HepG2 (cell line): ENCODE data around the gene HAUS2. TPM values are rescaled to one million over a fixed set of nuclear protein-coding genes. Genes with fewer than 3 reads are reported as not detected.
A peak's percentile ranks its signal among the peaks of the same experiment; 100 is the strongest.

Experiments used
- CAMTA2 ChIP-seq: sonication (generic); formaldehyde crosslinking; IDR thresholded peaks from 2 replicates; pipeline ENCODE4 v1.4.0; 2020; ENCODE audit warnings: mild to moderate bottlenecking, missing genetic modification reagents, borderline replicate concordance
- CBX1 ChIP-seq: IDR thresholded peaks from one replicate; pipeline ENCODE4 v1.6.1; 2016; ENCODE audit warnings: antibody characterized with exemption, low read depth
- DNMT3B ChIP-seq: conservative IDR thresholded peaks from 2 replicates; pipeline ENCODE4 v1.6.1; 2016; ENCODE audit warnings: missing biosample characterization, control low read depth
- ERF ChIP-seq: IDR thresholded peaks from 2 replicates; pipeline ENCODE4 v1.6.1; 2018; ENCODE audit warnings: missing biosample characterization, missing genetic modification reagents
- FOXJ3 ChIP-seq: sonication (generic); formaldehyde crosslinking; IDR thresholded peaks from 2 replicates; pipeline ENCODE4 v1.4.0; 2020; ENCODE audit warnings: missing genetic modification reagents, mild to moderate bottlenecking, borderline replicate concordance
- GATAD2A ChIP-seq: IDR thresholded peaks from 2 replicates; pipeline ENCODE4 v1.6.1; 2016
- GTF2F1 ChIP-seq: fragments of 150-350 bp; IDR thresholded peaks from 2 replicates; pipeline ENCODE4 v1.6.1; 2014; ENCODE audit warnings: low read length
- HHEX ChIP-seq: IDR thresholded peaks from 2 replicates; pipeline ENCODE4 v1.6.1; 2016; ENCODE audit warnings: control low read depth
- IKZF1 ChIP-seq: fragments of 450-650 bp; IDR thresholded peaks from 2 replicates; pipeline ENCODE4 v1.7.1; 2016
- KDM3A ChIP-seq: IDR thresholded peaks from 2 replicates; pipeline ENCODE4 v1.6.1; 2018; ENCODE audit warnings: low read depth, missing compliant biosample characterization
- KLF11 ChIP-seq: IDR thresholded peaks from 2 replicates; pipeline ENCODE4 v1.6.1; 2016; ENCODE audit warnings: missing compliant biosample characterization
- NFYC ChIP-seq: IDR thresholded peaks from 2 replicates; pipeline ENCODE4 v1.6.1; 2016; ENCODE audit warnings: missing genetic modification reagents, missing compliant biosample characterization
- SP1 ChIP-seq, 2 experiments: fragments of 450-650 bp in 1 of 2; sonication (generic) in 1 of 2; formaldehyde crosslinking in 1 of 2; IDR thresholded peaks; 2 replicates each; pipeline versions ENCODE4 v1.4.0 to v1.6.1; 2016 to 2020; ENCODE audit warnings: missing genetic modification reagents in 1 of 2
- STAT5B ChIP-seq: sonication (generic); formaldehyde crosslinking; IDR thresholded peaks from 2 replicates; pipeline ENCODE4 v1.4.0; 2020; ENCODE audit warnings: missing genetic modification reagents
- TBX2 ChIP-seq: sonication (generic); formaldehyde crosslinking; IDR thresholded peaks from 2 replicates; pipeline ENCODE4 v1.5.0; 2020; ENCODE audit warnings: missing genetic modification reagents, mild to moderate bottlenecking, borderline replicate concordance
- ZNF556 ChIP-seq: sonication (generic); formaldehyde crosslinking; IDR thresholded peaks from 2 replicates; pipeline ENCODE4 v1.4.0; 2020; ENCODE audit warnings: mild to moderate bottlenecking, missing genetic modification reagents, borderline replicate concordance
- ZNF564 ChIP-seq: sonication (generic); formaldehyde crosslinking; IDR thresholded peaks from 2 replicates; pipeline ENCODE4 v1.8.1; 2023; ENCODE audit warnings: mild to moderate bottlenecking, missing genetic modification reagents
- ZNF589 ChIP-seq: sonication (generic); formaldehyde crosslinking; conservative IDR thresholded peaks from 2 replicates; pipeline ENCODE4 v1.8.0; 2022; ENCODE audit warnings: mild to moderate bottlenecking, moderate library complexity, missing genetic modification reagents
- ZSCAN25 ChIP-seq: sonication (generic); formaldehyde crosslinking; IDR thresholded peaks from 2 replicates; pipeline ENCODE4 v1.8.0; 2022; ENCODE audit warnings: mild to moderate bottlenecking, missing genetic modification reagents
- polyA plus RNA-seq, 8 experiments: library from polyadenylated mRNA; depleted of rRNA in 3 of 8; stranded (reverse) in 7 of 8; unstranded in 1 of 8; fragments of >200 nt; fragmentation: Illumina TruSeq in 4 of 8; extraction: Trizol in 4 of 8; gene quantifications; 2 replicates each; pipeline versions ENCODE4 v1.2.1 to v1.2.3, GENCODE V29; 2011 to 2016; ENCODE audit warnings: low read depth in 4 of 8, missing spikeins in 1 of 8, mixed read lengths in 1 of 8; ENCODE audit not compliant: insufficient read depth in 1 of 8
- total RNA-seq, 5 experiments: library from RNA; depleted of rRNA; stranded (reverse); fragments of >200 nt; fragmentation: Illumina TruSeq; extraction: Trizol; gene quantifications; 2 replicates each; pipeline ENCODE4 v1.2.3, GENCODE V29; 2016; ENCODE audit warnings: low read depth in 1 of 5
- TF ChIP-seq, protein P1 (sequence below): sonication (generic); formaldehyde crosslinking; IDR thresholded peaks from 2 replicates; pipeline ENCODE4 v1.8.0; 2022; ENCODE audit warnings: mild to moderate bottlenecking, missing genetic modification reagents; ENCODE audit not compliant: insufficient replicate concordance
- TF ChIP-seq, protein P2 (sequence below): sonication (generic); formaldehyde crosslinking; IDR thresholded peaks from 2 replicates; pipeline ENCODE4 v1.4.0; 2020; ENCODE audit warnings: missing genetic modification reagents, mild to moderate bottlenecking, borderline replicate concordance
- TF ChIP-seq, protein P3 (sequence below): sonication (generic); formaldehyde crosslinking; IDR thresholded peaks from 2 replicates; pipeline ENCODE4 v1.8.0; 2022; ENCODE audit warnings: mild to moderate bottlenecking, missing genetic modification reagents, borderline replicate concordance
- TF ChIP-seq, protein P4 (sequence below): sonication (generic); formaldehyde crosslinking; IDR thresholded peaks from 2 replicates; pipeline ENCODE4 v1.5.1; 2020; ENCODE audit warnings: mild to moderate bottlenecking, missing genetic modification reagents, borderline replicate concordance

HAUS2 gene
- total and polyA plus RNA-seq, 2 of the 13 experiments (the other 11 are each of a cell fraction or from before 2014, with no cell fraction given): 11.6 to 32.9 TPM

DNA sequence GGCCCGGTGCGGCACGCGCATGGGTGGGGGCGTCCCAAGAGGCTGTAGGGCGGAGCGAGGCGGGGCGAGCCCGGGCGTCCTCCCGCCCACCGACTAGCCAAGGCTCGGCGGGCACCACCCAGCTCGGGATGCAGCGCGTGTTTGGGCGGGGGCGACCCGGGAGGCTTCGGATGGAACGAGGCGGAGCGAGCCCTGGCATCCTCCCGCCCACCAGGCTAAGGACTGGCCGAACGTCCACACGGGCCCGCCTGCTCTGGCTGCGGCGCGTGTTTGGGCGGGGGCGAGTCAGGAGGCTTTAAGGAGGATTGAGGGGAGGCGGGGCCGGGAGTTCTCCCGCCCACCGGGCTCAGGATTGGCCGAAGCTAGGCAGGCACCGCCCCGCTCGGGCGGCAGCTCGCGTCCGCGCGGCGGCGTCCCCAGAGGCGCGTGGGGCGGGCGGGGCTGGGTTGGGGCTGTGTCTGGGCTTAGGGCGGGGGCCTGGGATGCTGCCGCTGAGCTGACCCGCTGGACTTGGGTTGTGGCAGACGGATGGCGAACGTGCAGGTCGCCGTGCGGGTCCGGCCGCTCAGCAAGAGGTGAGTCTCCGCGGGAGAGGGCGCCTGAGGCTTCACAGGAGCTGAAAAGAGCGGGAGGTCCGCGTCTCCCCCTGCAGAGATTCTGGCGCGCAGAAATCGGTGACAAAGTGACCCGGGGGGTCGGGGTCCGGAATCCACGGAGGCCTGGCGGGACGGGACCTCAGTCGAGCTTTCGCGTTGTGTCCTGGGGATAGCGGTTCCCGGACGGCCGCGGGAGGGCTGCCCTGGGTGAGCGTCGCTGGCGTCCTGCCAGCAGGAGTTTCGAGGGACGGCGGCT is 26.8 kb downstream of the HAUS2 start, which contains the start of gene STARD9 (continued):
- TF ChIP-seq ERF (CRISPR knock-in tag): peak; percentile 64; the same call in 1 of the 2 replicates
- TF ChIP-seq STAT5B: no peak
- no peak for TF ChIP-seq HHEX
- peak; percentile 76; the same call in 1 of the 2 replicates for TF ChIP-seq TBX2 (CRISPR knock-in tag)
- TF ChIP-seq, protein P1, sequence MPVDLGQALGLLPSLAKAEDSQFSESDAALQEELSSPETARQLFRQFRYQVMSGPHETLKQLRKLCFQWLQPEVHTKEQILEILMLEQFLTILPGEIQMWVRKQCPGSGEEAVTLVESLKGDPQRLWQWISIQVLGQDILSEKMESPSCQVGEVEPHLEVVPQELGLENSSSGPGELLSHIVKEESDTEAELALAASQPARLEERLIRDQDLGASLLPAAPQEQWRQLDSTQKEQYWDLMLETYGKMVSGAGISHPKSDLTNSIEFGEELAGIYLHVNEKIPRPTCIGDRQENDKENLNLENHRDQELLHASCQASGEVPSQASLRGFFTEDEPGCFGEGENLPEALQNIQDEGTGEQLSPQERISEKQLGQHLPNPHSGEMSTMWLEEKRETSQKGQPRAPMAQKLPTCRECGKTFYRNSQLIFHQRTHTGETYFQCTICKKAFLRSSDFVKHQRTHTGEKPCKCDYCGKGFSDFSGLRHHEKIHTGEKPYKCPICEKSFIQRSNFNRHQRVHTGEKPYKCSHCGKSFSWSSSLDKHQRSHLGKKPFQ: no peak
- TF ChIP-seq KLF11 (CRISPR knock-in tag): no peak
- peak; percentile 68; the same call in 1 of the 2 replicates for TF ChIP-seq ZNF556 (CRISPR knock-in tag)
- 0 out of 2 replicates have a peak, but pooled peaks have one; percentile 17 for TF ChIP-seq KDM3A (CRISPR knock-in tag)
- TF ChIP-seq GATAD2A: peak; percentile 3; the same call in 1 of the 2 replicates
- TF ChIP-seq NFYC: peak; percentile 63
- no peak for TF ChIP-seq FOXJ3 (CRISPR knock-in tag)
- TF ChIP-seq, protein P2, sequence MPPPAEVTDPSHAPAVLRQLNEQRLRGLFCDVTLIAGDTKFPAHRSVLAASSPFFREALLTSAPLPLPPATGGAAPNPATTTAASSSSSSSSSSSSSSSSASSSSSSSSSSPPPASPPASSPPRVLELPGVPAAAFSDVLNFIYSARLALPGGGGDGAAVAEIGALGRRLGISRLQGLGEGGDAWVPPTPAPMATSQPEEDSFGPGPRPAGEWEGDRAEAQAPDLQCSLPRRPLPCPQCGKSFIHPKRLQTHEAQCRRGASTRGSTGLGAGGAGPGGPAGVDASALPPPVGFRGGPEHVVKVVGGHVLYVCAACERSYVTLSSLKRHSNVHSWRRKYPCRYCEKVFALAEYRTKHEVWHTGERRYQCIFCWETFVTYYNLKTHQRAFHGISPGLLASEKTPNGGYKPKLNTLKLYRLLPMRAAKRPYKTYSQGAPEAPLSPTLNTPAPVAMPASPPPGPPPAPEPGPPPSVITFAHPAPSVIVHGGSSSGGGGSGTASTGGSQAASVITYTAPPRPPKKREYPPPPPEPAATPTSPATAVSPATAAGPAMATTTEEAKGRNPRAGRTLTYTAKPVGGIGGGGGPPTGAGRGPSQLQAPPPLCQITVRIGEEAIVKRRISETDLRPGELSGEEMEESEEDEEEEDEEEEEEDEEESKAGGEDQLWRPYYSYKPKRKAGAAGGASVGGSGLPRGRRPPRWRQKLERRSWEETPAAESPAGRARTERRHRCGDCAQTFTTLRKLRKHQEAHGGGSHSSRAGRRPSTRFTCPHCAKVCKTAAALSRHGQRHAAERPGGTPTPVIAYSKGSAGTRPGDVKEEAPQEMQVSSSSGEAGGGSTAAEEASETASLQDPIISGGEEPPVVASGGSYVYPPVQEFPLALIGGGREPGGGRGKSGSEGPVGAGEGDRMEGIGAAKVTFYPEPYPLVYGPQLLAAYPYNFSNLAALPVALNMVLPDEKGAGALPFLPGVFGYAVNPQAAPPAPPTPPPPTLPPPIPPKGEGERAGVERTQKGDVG (CRISPR knock-in tag): no peak; the same call in 1 of the 2 replicates
- TF ChIP-seq CAMTA2 (CRISPR knock-in tag): no peak
- TF ChIP-seq, protein P3, sequence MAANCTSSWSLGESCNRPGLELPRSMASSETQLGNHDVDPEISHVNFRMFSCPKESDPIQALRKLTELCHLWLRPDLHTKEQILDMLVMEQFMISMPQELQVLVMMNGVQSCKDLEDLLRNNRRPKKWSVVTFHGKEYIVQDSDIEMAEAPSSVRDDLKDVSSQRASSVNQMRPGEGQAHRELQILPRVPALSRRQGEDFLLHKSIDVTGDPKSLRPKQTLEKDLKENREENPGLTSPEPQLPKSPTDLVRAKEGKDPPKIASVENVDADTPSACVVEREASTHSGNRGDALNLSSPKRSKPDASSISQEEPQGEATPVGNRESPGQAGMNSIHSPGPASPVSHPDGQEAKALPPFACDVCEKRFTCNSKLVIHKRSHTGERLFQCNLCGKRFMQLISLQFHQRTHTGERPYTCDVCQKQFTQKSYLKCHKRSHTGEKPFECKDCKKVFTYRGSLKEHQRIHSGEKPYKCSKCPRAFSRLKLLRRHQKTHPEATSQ: no peak
- TF ChIP-seq ZNF589 (CRISPR knock-in tag): no peak
- no peak for TF ChIP-seq DNMT3B (CRISPR knock-in tag)
- peak; percentile 80; the same call in 1 of the 2 replicates for TF ChIP-seq ZNF564 (CRISPR knock-in tag)
- TF ChIP-seq GTF2F1: no peak
- peak; percentile 66 for TF ChIP-seq ZSCAN25 (CRISPR knock-in tag)
- TF ChIP-seq IKZF1: no peak
- no peak for TF ChIP-seq CBX1
- TF ChIP-seq, protein P4, sequence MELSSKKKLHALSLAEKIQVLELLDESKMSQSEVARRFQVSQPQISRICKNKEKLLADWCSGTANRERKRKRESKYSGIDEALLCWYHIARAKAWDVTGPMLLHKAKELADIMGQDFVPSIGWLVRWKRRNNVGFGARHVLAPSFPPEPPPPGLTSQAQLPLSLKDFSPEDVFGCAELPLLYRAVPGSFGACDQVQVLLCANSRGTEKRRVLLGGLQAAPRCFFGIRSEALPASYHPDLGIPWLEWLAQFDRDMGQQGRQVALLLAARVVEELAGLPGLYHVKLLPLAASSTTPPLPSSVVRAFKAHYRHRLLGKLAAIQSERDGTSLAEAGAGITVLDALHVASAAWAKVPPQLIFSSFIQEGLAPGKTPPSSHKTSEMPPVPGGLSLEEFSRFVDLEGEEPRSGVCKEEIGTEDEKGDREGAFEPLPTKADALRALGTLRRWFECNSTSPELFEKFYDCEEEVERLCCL (CRISPR knock-in tag): no peak
- TF ChIP-seq SP1 (IDR thresholded peaks at IDR 0.05): no peak; the same call in 1 of the 2 replicates
- peak; percentile 71; the same call in 1 of the 2 replicates for TF ChIP-seq SP1 (CRISPR knock-in tag; IDR thresholded peaks at IDR 0.05)
